Peyer's patch (tissue), 4 donors: ENCODE data around the gene BEST4. TPM values are rescaled to one million over a fixed set of nuclear protein-coding genes. Genes with fewer than 3 reads are reported as not detected.

ENCODE experiments used
- DNase-seq, 3 donors: peaks; one replicate each; pipeline ENCODE4 v3.0.0-alpha.2; 2017 to 2019
- H3K27ac ChIP-seq, 4 donors: fragments of 200-600 bp; sonication (generic); one replicate each; pipeline ENCODE4 v1.5.1; 2016 to 2019
- H3K27me3 ChIP-seq, 2 donors: fragments of 200-600 bp; sonication (generic); one replicate each; pipeline ENCODE4 v1.5.1; 2019
- H3K36me3 ChIP-seq, 3 donors: fragments of 200-600 bp; sonication (generic); one replicate each; pipeline ENCODE4 v1.5.1; 2016 to 2019
- H3K4me1 ChIP-seq, 4 donors: fragments of 200-600 bp; sonication (generic); one replicate each; pipeline ENCODE4 v1.5.1; 2016 to 2019
- H3K4me3 ChIP-seq, 4 donors: fragments of 200-600 bp; sonication (generic); 1 replicate in 3 of 4; 2 replicates in 1 of 4; pipeline ENCODE4 v1.5.1; 2016 to 2019; ENCODE audit warnings: mild to moderate bottlenecking in 1 of 4
- H3K9me3 ChIP-seq, 4 donors: fragments of 200-600 bp; sonication (generic); one replicate each; pipeline ENCODE4 v1.5.1; 2016 to 2019; ENCODE audit warnings: mild to moderate bottlenecking in 1 of 4
- CTCF ChIP-seq, 6 experiments: fragments of 450-650 bp in 4 of 6; fragments of 200-600 bp in 2 of 6; sonication (generic) in 1 of 6; IDR thresholded peaks; one replicate each; pipeline ENCODE4 v1.5.1; 2017 to 2019; ENCODE audit warnings: antibody characterized with exemption in 6 of 6, mild to moderate bottlenecking in 3 of 6, moderate library complexity in 1 of 6
- POLR2A ChIP-seq, 2 donors: fragments of 450-650 bp; IDR thresholded peaks; one replicate each; pipeline ENCODE4 v1.5.1; 2017; ENCODE audit warnings: antibody characterized with exemption in 2 of 2, mild to moderate bottlenecking in 2 of 2, moderate library complexity in 2 of 2
- total RNA-seq, 4 donors: library from RNA; depleted of rRNA; stranded (reverse); fragments of >200 nt; gene quantifications; one replicate each; pipeline ENCODE4 v1.1.0, GENCODE V29; 2016

The BEST4 gene
- total RNA-seq = 10 to 100 TPM in 3 of 4 donors, 1 to 10 TPM in 1; 5.0 to 59.8 (median 28.6) TPM

- Histone ChIP-seq H3K9me3 (no peaks in the 10 kb centered on the region), H3K4me1 (peaks cover 0 to 31% (median 24%) of the 10 kb centered on the region in 4 donors), H3K4me3 (no peak within 1 kb of the TSS), H3K27me3 (no peaks in the 10 kb centered on the region), H3K36me3 (no peaks in the 10 kb centered on the region), H3K27ac (peak within 1 kb of the TSS in 1 of 4 donors; percentile 25)
- TF ChIP-seq POLR2A (IDR thresholded peaks at IDR 0.05) (no peak), CTCF (IDR thresholded peaks at IDR 0.05) (no peak)
- DNase-seq = no peak
Observed at GRCh38 chr1:44788120-44788860, at the start of gene BEST4. Gene BEST4 (minus strand): TSS chr1:44788170. CDS start chr1:44787705, 465 bp downstream.

- H3K27ac ChIP-seq = no peak overlapping the region
- peak; percentile 86 to 96 (median 93) for DNase-seq
- H3K9me3 ChIP-seq = no peaks in the 10 kb centered on the region
- no peaks in the 10 kb centered on the region for H3K36me3 ChIP-seq
- TF ChIP-seq POLR2A (IDR thresholded peaks at IDR 0.05) (no peak), CTCF (IDR thresholded peaks at IDR 0.05) (peak; percentile 68 to 87 (median 77))
- no peak overlapping the region for H3K4me3 ChIP-seq
- H3K27me3 ChIP-seq = no peaks in the 10 kb centered on the region
- H3K4me1 ChIP-seq = no peaks in the 10 kb centered on the region
Observed at GRCh38 chr1:44835738-44836675, 48.0 kb upstream of the BEST4 start.

GRCh38 chr1:44834328-44834727 is 46.4 kb upstream of the BEST4 start:
- H3K36me3 ChIP-seq = no peaks in the 10 kb centered on the region
- no peaks in the 10 kb centered on the region for H3K4me1 ChIP-seq
- no peak for DNase-seq
- no peak overlapping the region for H3K27ac ChIP-seq
- H3K9me3 ChIP-seq = no peaks in the 10 kb centered on the region
- H3K27me3 ChIP-seq = no peaks in the 10 kb centered on the region
- no peak overlapping the region for H3K4me3 ChIP-seq
- TF ChIP-seq POLR2A (IDR thresholded peaks at IDR 0.05) (no peak), CTCF (IDR thresholded peaks at IDR 0.05) (no peak)

GRCh38 chr1:44832056-44832705 is 44.2 kb upstream of the BEST4 start:
- no peaks in the 10 kb centered on the region for H3K27me3 ChIP-seq
- no peak overlapping the region for H3K4me3 ChIP-seq
- H3K27ac ChIP-seq = no peak overlapping the region
- no peaks in the 10 kb centered on the region for H3K9me3 ChIP-seq
- TF ChIP-seq CTCF (IDR thresholded peaks at IDR 0.05) (no peak), POLR2A (IDR thresholded peaks at IDR 0.05) (no peak)
- DNase-seq = no peak
- no peaks in the 10 kb centered on the region for H3K36me3 ChIP-seq
- H3K4me1 ChIP-seq = no peaks in the 10 kb centered on the region

GRCh38 chr1:44831516-44831915 is 43.5 kb upstream of the BEST4 start:
- Histone ChIP-seq H3K27me3 (no peaks in the 10 kb centered on the region), H3K4me1 (no peaks in the 10 kb centered on the region), H3K36me3 (no peaks in the 10 kb centered on the region), H3K9me3 (no peaks in the 10 kb centered on the region), H3K4me3 (no peak overlapping the region), H3K27ac (no peak overlapping the region)
- TF ChIP-seq POLR2A (IDR thresholded peaks at IDR 0.05) = no peak
- TF ChIP-seq CTCF (IDR thresholded peaks at IDR 0.05) = no peak
- no peak for DNase-seq
